Ishikawa (cell line): ENCODE measurements around the gene ADCY5.

Source experiments
- CEBPB ChIP-seq: IDR thresholded peaks from 2 replicates; pipeline ENCODE4 v1.6.1; 2012
- CREB1 ChIP-seq: IDR thresholded peaks from 2 replicates; pipeline ENCODE4 v1.6.1; 2012; ENCODE audit warnings: low read depth
- EGR1 ChIP-seq: IDR thresholded peaks from 2 replicates; pipeline ENCODE4 v1.6.1; 2012
- EP300 ChIP-seq: IDR thresholded peaks from 2 replicates; pipeline ENCODE4 v1.6.1; 2012; ENCODE audit warnings: borderline replicate concordance
- FOXM1 ChIP-seq: IDR thresholded peaks from 2 replicates; pipeline ENCODE4 v1.6.1; 2012; ENCODE audit warnings: low read depth, borderline replicate concordance
- MAX ChIP-seq: IDR thresholded peaks from 2 replicates; pipeline ENCODE4 v1.6.1; 2012
- NFIC ChIP-seq: IDR thresholded peaks from 2 replicates; pipeline ENCODE4 v1.6.1; 2012
- RAD21 ChIP-seq: IDR thresholded peaks from 2 replicates; pipeline ENCODE4 v1.6.1; 2012; ENCODE audit warnings: low read depth
- REST ChIP-seq: IDR thresholded peaks from 2 replicates; pipeline ENCODE4 v1.6.1; 2012; ENCODE audit warnings: low read depth, mild to moderate bottlenecking
- TAF1 ChIP-seq: IDR thresholded peaks from 2 replicates; pipeline ENCODE4 v1.6.1; 2012; ENCODE audit warnings: low read depth, mild to moderate bottlenecking
- TCF12 ChIP-seq: IDR thresholded peaks from 2 replicates; pipeline ENCODE4 v1.6.1; 2012; ENCODE audit warnings: low read depth
- USF1 ChIP-seq: IDR thresholded peaks from 2 replicates; pipeline ENCODE4 v1.6.1; 2012
- YY1 ChIP-seq: IDR thresholded peaks from 2 replicates; pipeline ENCODE4 v1.6.1; 2012; ENCODE audit warnings: low read depth
- ZBTB7A ChIP-seq: IDR thresholded peaks from 2 replicates; pipeline ENCODE4 v1.6.1; 2012; ENCODE audit warnings: low read depth

- TF ChIP-seq MAX (no peak), EP300 (no peak), CREB1 (no peak), TAF1 (no peak), RAD21 (no peak), USF1 (no peak), CEBPB (no peak), NFIC (no peak), ZBTB7A (no peak), YY1 (no peak), EGR1 (no peak), TCF12 (no peak), REST (no peak), FOXM1 (no peak)
These were observed 163.8 kb downstream of the ADCY5 start for GRCh38 chr3:123285066-123285465.
